Effector CD8-positive, alpha-beta T cell (primary cell): Measurements from ENCODE around the gene SH2B2.

Source experiments
- DNase-seq: peaks from one replicate; lab custom pipeline; 2025; lab: John Stamatoyannopoulos, UW

The SH2B2 gene

GRCh38 chr7:102266541-102266940 is 20.1 kb upstream of the SH2B2 start:
- no peak for DNase-seq

GRCh38 chr7:102268635-102269034 is 18.0 kb upstream of the SH2B2 start:
- DNase-seq, result no peak

- DNase-seq, result no peak
These were observed 16.3 kb upstream of the SH2B2 start for GRCh38 chr7:102270178-102270887.

- DNase-seq, result no peak
These were observed 15.4 kb upstream of the SH2B2 start for GRCh38 chr7:102271158-102271798.

GRCh38 chr7:102272075-102272916 is 14.4 kb upstream of the SH2B2 start:
- peak; percentile 73 for DNase-seq

- no peak for DNase-seq
These were observed 13.5 kb upstream of the SH2B2 start for GRCh38 chr7:102272917-102273748.

GRCh38 chr7:102273749-102274712 is 12.6 kb upstream of the SH2B2 start:
- DNase-seq, result no peak

- no peak for DNase-seq
These were observed 11.5 kb upstream of the SH2B2 start for GRCh38 chr7:102275123-102275703.

- no peak for DNase-seq
These were observed 8.8 kb upstream of the SH2B2 start for GRCh38 chr7:102277901-102278300.

- peak; percentile 43 for DNase-seq
These were observed 6.9 kb upstream of the SH2B2 start for GRCh38 chr7:102279537-102280400.

- DNase-seq, result no peak
These were observed 6.1 kb upstream of the SH2B2 start for GRCh38 chr7:102280521-102280920.

GRCh38 chr7:102281785-102282184 is 4.9 kb upstream of the SH2B2 start:
- DNase-seq, result no peak

GRCh38 chr7:102282465-102283362 is 4.0 kb upstream of the SH2B2 start:
- DNase-seq, result no peak

- no peak for DNase-seq
These were observed 3.0 kb upstream of the SH2B2 start for GRCh38 chr7:102283477-102284189.

GRCh38 chr7:102284399-102284798 is 2.3 kb upstream of the SH2B2 start:
- peak; percentile 5 for DNase-seq

GRCh38 chr7:102284891-102285539 is 1.7 kb upstream of the SH2B2 start:
- no peak for DNase-seq
